NCI-H146 (cell line): ENCODE data around the gene SVEP1.

Experiments
- DNase-seq: peaks from one replicate; lab custom pipeline; 2025; lab: John Stamatoyannopoulos, UW

The SVEP1 gene

DNA sequence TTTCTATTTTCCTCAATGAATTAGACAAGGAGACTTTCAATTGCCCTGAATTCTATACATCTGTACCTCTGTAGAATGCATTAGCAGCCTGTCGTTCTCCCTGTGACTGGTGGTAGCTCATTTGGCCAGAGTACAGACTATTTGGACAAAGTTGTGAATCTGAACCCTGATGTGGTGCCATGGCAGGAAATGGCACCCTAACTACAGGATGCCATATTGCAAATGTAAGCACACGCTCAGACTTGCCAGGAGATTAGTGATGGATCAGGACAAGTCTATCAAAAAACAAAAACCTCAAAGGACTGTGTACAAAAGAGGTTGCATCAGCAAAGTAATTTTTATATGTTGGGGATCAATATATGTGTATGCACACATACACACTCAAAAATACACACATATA, 58.3 kb downstream of the SVEP1 start:
- DNase-seq: no peak

GRCh38 chr9:110520120-110520701, 59.3 kb downstream of the SVEP1 start:
- no peak for DNase-seq

GRCh38 chr9:110517483-110517882, 62.1 kb downstream of the SVEP1 start:
- no peak for DNase-seq

DNA sequence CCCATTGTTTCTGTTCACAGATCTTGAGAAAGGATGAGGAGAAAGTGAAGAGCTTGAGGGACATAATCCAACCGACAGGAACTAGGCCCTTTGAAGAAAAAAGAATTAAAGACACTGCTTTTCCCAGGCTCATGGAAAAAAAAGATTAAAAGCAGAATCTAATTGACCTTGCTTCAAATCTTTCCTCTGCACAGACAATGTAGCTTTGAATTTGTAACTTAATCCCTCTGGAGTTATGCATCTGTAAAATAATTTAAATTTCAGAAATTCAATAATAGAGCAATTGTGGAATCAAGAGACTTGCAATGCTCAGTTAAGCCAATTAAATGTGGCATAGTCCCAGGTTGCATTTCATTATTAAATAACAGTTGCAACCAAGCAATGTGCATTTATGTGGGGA, 64.6 kb downstream of the SVEP1 start:
- no peak for DNase-seq

- DNase-seq: no peak
Observed at GRCh38 chr9:110512817-110513216, 66.7 kb downstream of the SVEP1 start.

DNA sequence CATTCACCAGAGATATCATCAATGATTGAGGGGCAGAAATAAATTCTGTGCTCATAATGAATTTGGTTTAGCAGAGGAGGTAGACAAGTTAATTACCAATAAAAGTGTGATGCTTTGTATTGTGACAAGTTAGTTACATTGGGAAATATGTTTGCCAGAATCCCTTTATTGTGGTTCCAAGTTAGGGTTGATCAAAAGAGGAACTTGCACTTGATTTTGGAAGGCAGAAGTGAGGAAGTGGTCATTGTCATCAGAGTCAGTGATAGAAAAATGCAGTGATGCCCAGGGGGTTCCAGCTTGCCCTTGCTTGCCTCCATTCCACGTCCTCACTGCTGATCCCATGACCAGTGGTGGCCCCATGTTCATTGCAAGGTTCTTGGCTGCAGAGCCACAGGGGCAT, 69.7 kb downstream of the SVEP1 start:
- no peak for DNase-seq

- DNase-seq: no peak
Observed at GRCh38 chr9:110502842-110503241, 76.7 kb downstream of the SVEP1 start.

GRCh38 chr9:110499608-110500007, 79.9 kb downstream of the SVEP1 start:
- no peak for DNase-seq

DNA sequence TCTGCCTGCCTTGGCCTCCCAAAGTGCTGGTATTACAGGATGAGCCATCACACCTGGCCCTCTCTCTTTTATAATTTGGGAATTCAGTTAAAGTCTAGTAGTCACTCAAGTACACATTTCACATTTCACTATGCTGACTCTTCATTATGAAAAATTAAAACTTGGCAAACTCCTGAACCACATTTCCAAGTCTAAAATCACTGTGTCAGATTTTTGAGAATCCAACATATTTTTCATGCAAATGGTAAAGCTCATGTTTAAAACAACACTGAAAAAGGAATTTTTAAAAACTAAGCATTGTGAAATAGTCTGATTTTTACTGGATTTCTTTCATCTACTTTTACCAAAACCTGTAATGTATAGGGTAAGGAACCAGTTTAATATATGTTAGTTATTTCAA, 92.3 kb downstream of the SVEP1 start:
- no peak for DNase-seq

- DNase-seq: no peak
Observed at GRCh38 chr9:110486218-110486617, 93.3 kb downstream of the SVEP1 start.

- DNase-seq: no peak
Observed at GRCh38 chr9:110479481-110479880, 100.1 kb downstream of the SVEP1 start.

DNA sequence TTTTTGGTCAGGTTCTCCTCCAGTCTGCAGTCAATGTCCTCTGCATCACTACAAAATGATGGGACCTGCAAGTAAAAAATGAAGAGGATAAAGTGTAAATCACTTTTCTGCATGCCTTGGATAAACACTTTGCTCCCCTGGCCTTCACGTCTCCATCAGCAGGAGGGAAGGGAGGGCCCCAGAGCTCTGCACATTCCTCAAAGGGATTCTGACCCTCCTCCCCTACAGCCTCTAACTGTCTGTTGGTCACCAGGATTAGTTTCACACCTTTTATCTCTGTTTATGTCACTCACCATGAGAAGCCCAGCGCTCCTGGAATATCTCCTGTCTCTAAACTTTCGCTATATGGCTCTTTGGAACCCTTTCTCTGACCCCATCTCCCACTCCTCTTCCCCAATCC, 103.3 kb downstream of the SVEP1 start:
- DNase-seq: no peak

DNA sequence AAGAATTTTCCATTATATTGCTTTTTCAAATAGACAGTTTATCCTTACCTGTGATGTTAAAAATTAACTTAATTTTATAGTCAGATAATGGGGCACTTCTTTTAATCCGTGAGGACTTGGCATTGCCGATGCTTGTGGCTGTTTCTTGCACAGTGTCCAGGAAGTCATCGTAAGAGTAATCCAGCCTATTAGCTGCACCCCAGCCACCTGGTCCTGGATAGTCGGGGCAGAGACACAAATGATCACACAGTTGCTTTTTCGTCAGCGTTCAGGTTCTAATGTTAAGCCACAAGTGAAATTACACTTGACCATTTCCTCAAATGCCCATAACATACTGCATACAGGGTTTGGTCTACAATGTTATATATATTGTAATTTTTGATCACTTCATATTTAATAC, 107.4 kb downstream of the SVEP1 start:
- no peak for DNase-seq

DNA sequence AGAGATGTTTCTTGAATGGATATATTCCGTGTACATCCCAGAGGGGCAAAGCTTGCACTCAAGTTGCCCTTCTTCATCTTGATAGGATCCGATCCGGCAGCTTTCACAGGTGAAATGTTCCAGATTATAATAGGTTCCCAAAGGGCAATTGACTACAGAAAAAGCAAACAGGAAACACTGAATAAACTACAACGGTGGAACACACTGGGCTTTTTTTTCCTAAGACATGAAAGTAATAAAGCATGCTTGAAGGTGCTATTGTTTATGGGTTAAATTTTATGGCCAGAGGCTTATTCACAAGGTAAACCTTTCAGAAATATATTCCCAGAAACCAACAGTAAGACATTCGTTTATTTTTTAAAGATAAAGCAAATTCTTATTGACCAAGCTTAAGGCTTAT, 110.6 kb downstream of the SVEP1 start:
- no peak for DNase-seq

DNA sequence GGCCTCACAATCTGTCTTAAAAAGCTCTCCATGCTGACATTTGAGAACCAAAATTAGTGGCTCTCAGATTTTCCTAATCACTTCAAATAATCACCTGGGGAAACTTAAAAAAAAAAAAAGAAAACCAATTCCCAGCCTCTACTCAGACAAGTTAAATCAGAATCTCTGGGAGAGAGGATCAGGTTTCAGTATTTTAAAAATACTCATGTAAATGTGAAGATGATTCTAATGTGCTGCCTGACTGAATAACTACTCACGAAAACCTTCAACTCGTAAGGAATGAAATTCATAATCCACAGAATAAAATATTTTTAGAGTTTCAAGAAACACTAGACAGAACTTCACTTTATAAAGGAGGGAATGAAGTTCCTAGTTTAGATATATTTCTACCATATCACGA, 114.4 kb downstream of the SVEP1 start:
- no peak for DNase-seq

DNA sequence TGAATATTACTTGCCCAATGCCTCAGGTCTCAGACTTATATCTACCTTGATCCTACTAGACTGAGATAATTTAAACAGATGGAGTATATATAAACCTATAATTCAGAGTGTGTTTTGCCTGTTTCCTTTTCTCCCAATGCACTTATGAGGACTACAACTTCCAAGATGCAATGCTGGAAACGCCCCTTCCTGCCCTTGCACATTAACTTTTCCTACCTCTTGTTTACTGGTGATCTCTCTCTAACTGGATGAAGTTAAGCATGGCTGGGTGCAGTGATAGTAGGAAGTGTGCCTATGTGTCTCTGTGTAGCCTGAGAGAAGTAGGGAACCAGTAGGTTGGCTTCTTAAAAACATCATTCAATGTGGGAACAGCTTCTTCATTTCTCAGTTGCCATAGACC, 115.2 kb downstream of the SVEP1 start:
- DNase-seq: no peak

DNA sequence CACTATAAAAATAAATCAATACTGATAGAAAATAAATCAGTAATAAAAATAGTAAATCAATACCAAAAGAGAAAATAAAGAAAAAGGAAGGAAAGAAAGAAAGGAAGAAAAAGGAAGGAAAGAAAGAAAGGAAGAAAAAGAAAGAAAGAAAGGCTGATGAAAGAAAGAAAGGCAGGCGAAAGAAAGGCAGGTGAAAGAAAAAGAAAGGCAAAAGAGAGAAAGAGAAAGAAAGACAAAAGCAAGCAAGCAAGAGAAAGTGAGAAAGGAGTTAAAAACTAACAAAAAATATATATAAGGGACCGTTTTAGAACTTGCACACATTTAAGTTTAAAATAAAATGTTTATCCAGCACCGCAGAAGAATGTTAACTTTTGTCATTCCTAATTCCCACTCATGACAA, 116.0 kb downstream of the SVEP1 start:
- DNase-seq: no peak

- DNase-seq: no peak
Observed at GRCh38 chr9:110457245-110457644, 122.3 kb downstream of the SVEP1 start.

DNA sequence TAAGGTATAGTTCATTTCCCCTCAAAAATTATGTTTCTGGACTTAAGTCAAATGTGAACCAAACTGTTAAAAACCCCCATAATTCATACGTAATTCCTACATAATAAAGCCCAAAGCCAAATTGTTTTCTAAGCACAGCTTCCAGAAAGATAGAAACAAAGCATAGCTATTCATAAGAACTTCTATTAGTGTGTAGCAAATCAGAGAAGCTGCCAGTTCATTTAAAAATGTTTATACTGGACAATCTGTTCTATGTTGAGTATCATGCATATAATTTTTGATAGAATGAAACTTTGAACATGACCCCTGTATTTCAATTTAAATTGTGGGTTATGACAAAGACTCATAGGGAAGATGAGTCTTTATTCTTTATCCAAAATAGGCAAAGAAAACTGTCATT, 122.9 kb downstream of the SVEP1 start:
- DNase-seq: no peak

DNA sequence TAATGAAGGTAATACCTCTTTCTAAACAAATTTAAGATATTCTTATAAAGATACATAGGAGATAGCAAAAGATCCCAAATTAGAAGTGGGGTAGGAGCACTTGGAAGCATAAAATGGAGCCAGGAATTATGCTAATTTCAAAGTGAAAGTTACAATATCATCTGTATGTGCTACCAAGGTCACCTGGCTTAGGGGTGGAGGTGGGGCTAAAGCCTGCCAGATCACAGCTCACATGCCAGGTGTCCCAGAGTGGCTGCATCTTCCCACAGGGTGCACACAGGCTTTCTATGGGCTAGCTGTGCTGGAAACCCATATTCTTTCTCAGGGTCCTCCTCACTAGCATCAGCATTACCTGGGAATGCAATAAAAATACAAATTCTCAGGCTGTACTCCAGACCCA, 123.7 kb downstream of the SVEP1 start:
- no peak for DNase-seq

DNA sequence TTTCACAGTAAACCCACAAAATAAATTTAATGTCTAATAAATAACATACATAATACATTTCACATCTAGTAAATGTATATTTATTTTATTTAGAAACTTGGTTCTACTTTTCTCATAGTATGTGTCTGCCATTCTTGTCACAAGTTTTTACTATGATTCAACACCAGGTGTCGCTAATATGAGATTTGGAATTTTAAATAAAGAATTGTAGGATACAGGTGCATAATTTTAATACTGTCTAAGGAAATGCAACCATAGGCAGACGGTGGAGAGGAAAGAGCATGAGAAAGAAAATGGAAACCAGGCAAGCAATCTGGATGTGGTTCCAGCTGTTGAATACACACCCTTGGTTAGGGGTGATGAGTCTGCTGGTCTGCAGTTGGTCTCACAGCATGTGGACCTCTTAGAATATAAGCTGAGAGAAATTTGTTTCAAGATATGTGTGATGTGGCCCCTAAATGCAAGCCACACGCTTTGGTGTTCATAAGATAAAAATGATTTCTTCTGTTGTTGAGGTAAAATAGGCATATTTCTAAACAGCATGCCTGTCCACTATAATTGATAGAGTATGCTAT, 127.2 kb downstream of the SVEP1 start:
- no peak for DNase-seq

GRCh38 chr9:110451726-110452125, 127.8 kb downstream of the SVEP1 start:
- DNase-seq: no peak

DNA sequence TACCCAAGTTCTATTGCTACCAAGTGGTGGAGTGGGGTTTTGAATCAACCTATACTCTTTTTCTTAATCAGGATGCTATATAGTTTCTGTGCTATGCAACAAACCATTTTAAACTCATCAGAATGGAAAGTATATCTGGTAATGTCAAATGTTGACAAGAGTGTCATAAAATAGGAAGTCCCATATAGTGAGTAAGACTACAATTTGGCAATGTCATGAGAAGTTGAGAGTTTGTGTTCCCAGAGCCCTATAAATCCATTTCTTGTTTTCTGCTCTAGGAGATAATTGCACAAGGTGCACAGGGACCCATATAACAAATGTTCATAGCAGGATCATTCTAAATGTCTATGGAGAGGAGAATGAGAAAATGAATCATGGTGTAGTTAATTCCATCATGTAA, 132.1 kb downstream of the SVEP1 start:
- no peak for DNase-seq

DNA sequence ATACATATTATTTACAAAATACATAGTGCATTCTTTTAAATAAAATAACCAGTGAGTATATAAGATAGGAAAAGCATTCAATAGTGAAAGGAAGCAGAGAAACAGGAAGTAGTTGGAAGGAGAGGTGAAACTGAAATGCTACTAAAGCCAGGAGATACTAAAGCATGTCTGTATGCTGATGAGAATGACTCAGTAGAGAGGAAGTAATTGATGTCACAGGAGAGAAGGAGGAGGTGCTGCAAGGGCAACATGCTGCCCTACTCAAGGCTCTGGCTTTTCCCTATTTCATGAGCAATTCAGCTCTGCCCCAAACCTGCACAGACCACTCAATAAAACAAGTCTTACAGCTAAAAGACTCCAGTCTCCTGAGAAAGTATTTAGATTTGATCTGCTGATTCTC, 133.4 kb downstream of the SVEP1 start:
- no peak for DNase-seq

DNA sequence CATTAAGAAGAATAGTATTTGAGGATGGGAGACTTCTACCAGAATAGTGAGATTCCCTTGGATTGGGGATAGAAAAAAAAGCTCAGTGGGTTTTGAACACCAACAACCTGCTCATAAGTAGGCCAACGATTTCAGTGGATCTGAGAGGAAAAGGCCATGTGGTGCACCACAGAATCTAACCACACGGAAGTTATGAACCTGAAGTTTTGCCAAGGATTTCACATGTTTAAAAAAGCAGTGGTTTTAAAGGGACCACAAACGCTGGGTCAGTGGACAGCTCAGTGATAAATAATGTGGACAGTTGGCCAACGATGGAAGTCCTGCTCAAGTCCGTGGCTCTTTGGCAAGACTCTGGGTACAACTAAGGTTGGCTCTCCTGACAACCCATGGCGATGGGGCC, 134.6 kb downstream of the SVEP1 start:
- DNase-seq: no peak
